K562 (cell line): ENCODE results near the gene RGMA. TPM values are rescaled to one million over a fixed set of nuclear protein-coding genes. Genes with fewer than 3 reads are reported as not detected.

ENCODE experiments used
- ATAC-seq: fragments of 200-7000 bp; cut with Tn5 transposase; 3 replicates; pipeline ENCODE4 v1.9.1; 2020; ENCODE audit warnings: moderate library complexity
- BruUV-seq: library from RNA; stranded (reverse); fragments of 400-500 nt; replicated peaks from 2 replicates; lab custom pipeline; 2021; lab: Mats Ljungman, UMichigan
- CTCF ChIA-PET: fragments of 300-600 bp; formaldehyde crosslinking; extraction: SDS; loops from one replicate; lab custom pipeline; 2021; ENCODE audit warnings: low intra/inter-chr PET ratio; lab: Yijun Ruan, JAX
- POLR2A ChIA-PET: fragments of 300-600, 350-650 bp; sonication (Branson Sonifier 250); formaldehyde crosslinking; extraction: SDS; loops from one replicate; lab custom pipeline; 2021; ENCODE audit warnings: antibody characterized with exemption, inconsistent platforms; lab: Yijun Ruan, JAX
- DNase-seq, 4 experiments: peaks; one replicate each; pipeline versions ENCODE4 v3.0.0 to v3.0.0-alpha.2; 2011 to 2018; ENCODE audit warnings: low spot score in 3 of 4, mixed read lengths in 3 of 4; ENCODE audit errors: extremely low read depth in 1 of 4
- FAIRE-seq: peaks from 2 replicates; lab custom pipeline; 2011; peaks lifted over from hg19 to GRCh38; lab: Jason Lieb, UNC
- H2AFZ ChIP-seq: 2 replicates; pipeline ENCODE4 v1.6.0; 2011; ENCODE audit warnings: low read depth, low read length, control low read depth, inconsistent platforms
- H3K27ac ChIP-seq: fragments of 200-600 bp; 3 replicates; pipeline ENCODE4 v1.8.0; 2011; ENCODE audit warnings: low read depth, mild to moderate bottlenecking, control low read depth, inconsistent platforms, low read length, moderate library complexity, mixed read lengths; ENCODE audit errors: extremely low read depth
- H3K27me3 ChIP-seq, 2 experiments: fragments of 300-600 bp in 1 of 2; 2 replicates in 1 of 2; 3 replicates in 1 of 2; pipeline versions ENCODE4 v1.6.0 to v1.8.0; 2011; ENCODE audit warnings: inconsistent platforms in 2 of 2, low read length in 2 of 2, mild to moderate bottlenecking in 1 of 2, mixed read lengths in 1 of 2, moderate library complexity in 1 of 2; ENCODE audit not compliant: control insufficient read depth in 2 of 2, insufficient read depth in 2 of 2
- H3K36me3 ChIP-seq: fragments of 300-600 bp; 3 replicates; pipeline ENCODE4 v1.8.0; 2011; ENCODE audit warnings: mild to moderate bottlenecking, low read length, inconsistent platforms; ENCODE audit not compliant: control insufficient read depth, insufficient read depth
- H3K4me1 ChIP-seq, 2 experiments: fragments of 200-600 bp in 1 of 2; replicated peaks in 1 of 2; 2 replicates in 1 of 2; 3 replicates in 1 of 2; pipeline versions ENCODE4 v1.5.1 to v1.8.0; 2011; ENCODE audit warnings: inconsistent platforms in 2 of 2, low read length in 2 of 2, mild to moderate bottlenecking in 1 of 2, mixed read lengths in 1 of 2, moderate library complexity in 1 of 2; ENCODE audit not compliant: control insufficient read depth in 2 of 2, insufficient read depth in 2 of 2
- H3K4me2 ChIP-seq: 2 replicates; pipeline ENCODE4 v1.6.1; 2011; ENCODE audit warnings: low read length, control low read depth, inconsistent platforms, mixed read lengths; ENCODE audit not compliant: insufficient read depth
- H3K4me3 ChIP-seq: fragments of 200-600 bp; sonication (generic), shearing (Covaris generic); 2 replicates; pipeline ENCODE4 v1.5.1; 2016; ENCODE audit warnings: control low read depth, inconsistent platforms
- H3K79me2 ChIP-seq: fragments of 200-600 bp; 3 replicates; pipeline ENCODE4 v1.8.0; 2011; ENCODE audit warnings: low read length, inconsistent platforms; ENCODE audit not compliant: control insufficient read depth, insufficient read depth
- H3K9ac ChIP-seq, 2 experiments: 2 replicates each; pipeline versions ENCODE4 v1.6.0 to v1.6.1; 2011; ENCODE audit warnings: low read depth in 2 of 2, low read length in 2 of 2, control low read depth in 1 of 2, inconsistent platforms in 1 of 2, mild to moderate bottlenecking in 1 of 2, mixed read lengths in 1 of 2; ENCODE audit not compliant: insufficient read depth in 1 of 2
- H3K9me1 ChIP-seq: one replicate; pipeline ENCODE4 v1.6.0; 2011; ENCODE audit warnings: inconsistent platforms, mild to moderate bottlenecking, low read length, moderate library complexity; ENCODE audit not compliant: control insufficient read depth, insufficient read depth
- H3K9me3 ChIP-seq: replicated peaks from 2 replicates; pipeline ENCODE4 v1.5.1; 2011; ENCODE audit warnings: low read depth, low read length, inconsistent platforms; ENCODE audit not compliant: control insufficient read depth, insufficient read depth
- H4K20me1 ChIP-seq: replicated peaks from 2 replicates; pipeline ENCODE4 v1.6.1; 2011; ENCODE audit warnings: low read length, inconsistent platforms, mixed read lengths; ENCODE audit not compliant: control insufficient read depth, insufficient read depth
- ATF4 ChIP-seq: fragments of 450-650 bp; formaldehyde crosslinking; IDR thresholded peaks from 2 replicates; pipeline ENCODE4 v1.4.0; 2022; ENCODE audit warnings: mild to moderate bottlenecking, moderate library complexity
- BHLHE40 ChIP-seq: IDR thresholded peaks from 2 replicates; pipeline ENCODE4 v1.6.1; 2011; ENCODE audit warnings: low read length, improper control_type of control experiment
- CC2D1A ChIP-seq: fragments of 450-650 bp; IDR thresholded peaks from 2 replicates; pipeline ENCODE4 v1.6.1; 2017; ENCODE audit warnings: mild to moderate bottlenecking
- CREB3 ChIP-seq: fragments of 450-650 bp; conservative IDR thresholded peaks from 2 replicates; pipeline ENCODE4 v1.6.1; 2016; ENCODE audit warnings: missing genetic modification characterization, low read depth, mild to moderate bottlenecking, missing compliant biosample characterization, moderate library complexity
- DDX20 ChIP-seq: fragments of 450-650 bp; IDR thresholded peaks from 2 replicates; pipeline ENCODE4 v1.6.1; 2016; ENCODE audit warnings: missing genetic modification characterization, low read depth, mild to moderate bottlenecking, missing compliant biosample characterization, moderate library complexity
- GMEB1 ChIP-seq: fragments of 250-450 bp; sonication (Bioruptor Pico); IDR thresholded peaks from 2 replicates; pipeline ENCODE4 v1.4.0; 2020; ENCODE audit warnings: mild to moderate bottlenecking
- HDAC3 ChIP-seq: fragments of 450-650 bp; IDR thresholded peaks from 2 replicates; pipeline ENCODE4 v1.6.1; 2018; ENCODE audit warnings: borderline replicate concordance, mild to moderate bottlenecking, moderate library complexity; ENCODE audit not compliant: partially characterized antibody
- MAX ChIP-seq: sonication (generic); formaldehyde crosslinking; IDR thresholded peaks from 2 replicates; pipeline ENCODE4 v1.9.0; 2022; ENCODE audit warnings: mild to moderate bottlenecking, missing genetic modification reagents
- PHTF2 ChIP-seq: fragments of 250-450 bp; sonication (Bioruptor Pico); IDR thresholded peaks from 2 replicates; pipeline ENCODE4 v1.5.0; 2021; ENCODE audit warnings: mild to moderate bottlenecking
- POLR3G ChIP-seq: IDR thresholded peaks from 2 replicates; pipeline ENCODE4 v1.6.1; 2011; ENCODE audit not compliant: insufficient read length, insufficient replicate concordance; ENCODE audit errors: extremely low read depth
- SIRT6 ChIP-seq: IDR thresholded peaks from one replicate; pipeline ENCODE4 v1.6.1; 2012; ENCODE audit warnings: low read depth, mild to moderate bottlenecking, control low read depth, inconsistent platforms, low read length, moderate library complexity
- SMC3 ChIP-seq: conservative IDR thresholded peaks from 2 replicates; pipeline ENCODE4 v1.6.1; 2011; ENCODE audit warnings: low read depth, low read length, improper control_type of control experiment; ENCODE audit not compliant: insufficient read depth
- TFAM ChIP-seq: fragments of 250-450 bp; sonication (Bioruptor Pico); conservative IDR thresholded peaks from 2 replicates; pipeline ENCODE4 v1.5.0; 2021; ENCODE audit warnings: mild to moderate bottlenecking, moderate library complexity
- ZBTB17 ChIP-seq: fragments of 450-650 bp; formaldehyde crosslinking; IDR thresholded peaks from 2 replicates; pipeline ENCODE4 v1.4.0; 2020; ENCODE audit warnings: mild to moderate bottlenecking
- ZNF655 ChIP-seq: fragments of 250-450 bp; sonication (Bioruptor Pico); IDR thresholded peaks from 2 replicates; pipeline ENCODE4 v1.5.0; 2021
- ZNF778 ChIP-seq: fragments of 450-650 bp; formaldehyde crosslinking; IDR thresholded peaks from 2 replicates; pipeline ENCODE4 v1.4.0; 2020; ENCODE audit warnings: mild to moderate bottlenecking, moderate library complexity
- WGBS: fragments of 100-300 bp; shearing (Covaris generic); methylation state at CpG from one replicate; pipeline ENCODE4 v1.1.6; 2016; ENCODE audit warnings: low coverage, mixed read lengths; ENCODE audit not compliant: insufficient coverage; ENCODE audit errors: missing lambda C conversion rate; 5-methylcytosine and 5-hydroxymethylcytosine counted together
- in situ Hi-C: fragments of 300-500 bp; cut with MboI; formaldehyde crosslinking; loops from 4 replicates; pipeline ENCODE4 v1.15.0; 2018; ENCODE audit warnings: inconsistent platforms, mixed read lengths
- intact Hi-C: fragments of 100-400 bp; cut with micrococcal nuclease; formaldehyde crosslinking; loops from 2 replicates; pipeline ENCODE4 v1.14.2; 2022
- polyA plus RNA-seq, 8 experiments: library from polyadenylated mRNA; depleted of rRNA in 4 of 8; stranded (reverse) in 5 of 8; unstranded in 3 of 8; fragments of >200 nt; fragmentation: Nextera tagmentation in 2 of 8; fragmentation: Illumina TruSeq in 1 of 8; extraction: Ambion mirVana in 2 of 8; extraction: Trizol in 1 of 8; gene quantifications; 2 replicates each; pipeline versions ENCODE4 v1.2.1 to v1.2.3, GENCODE V29; 2011 to 2014; ENCODE audit warnings: inconsistent platforms in 1 of 8, missing spikeins in 1 of 8
- total RNA-seq, 7 experiments: library from RNA; depleted of rRNA in 6 of 7; stranded (reverse); fragments of >200 nt in 6 of 7; fragmentation: Illumina TruSeq in 2 of 7; extraction: Trizol in 2 of 7; gene quantifications; 2 replicates each; pipeline versions ENCODE4 v1.2.1 to v1.2.3, GENCODE V29; 2011 to 2021; ENCODE audit warnings: low replicate concordance in 1 of 7

Gene RGMA
- total and polyA plus RNA-seq, 9 of the 15 experiments (the other 6 are each of a cell fraction or from before 2014, with no cell fraction given): 0.03 to 0.05 (median 0.03) TPM; not detected in 6

- Histone ChIP-seq H3K27ac (no peak overlapping the region), H3K36me3 (no peaks in the 10 kb centered on the region), H3K9me1 (peaks cover 5% of the 10 kb centered on the region), H3K27me3 (peaks cover 9 to 36% of the 10 kb centered on the region in 2 experiments), H3K4me2 (peak overlapping the region; percentile 66), H4K20me1 (no peaks in the 10 kb centered on the region; the same call in 1 of the 2 replicates), H3K79me2 (no peaks in the 10 kb centered on the region), H3K9me3 (no peaks in the 10 kb centered on the region), H3K9ac (peak overlapping the region in 1 of 2 experiments; percentile 14; a peak in 1 of 4 replicates), H2AFZ (peak overlapping the region; percentile 91), H3K4me1 (peaks cover 10 to 26% of the 10 kb centered on the region in 2 experiments; a peak in 4 of 5 replicates), H3K4me3 (no peak overlapping the region)
- in situ Hi-C loops: loop anchor here (5.0 to 25.0 kb wide), 2 partner anchors 1086 to 1276 kb away; no protein-coding TSS in a partner anchor
- no TSS peak for BruUV-seq
- CTCF ChIA-PET: no interaction called here
- POLR2A ChIA-PET: interaction anchor here (1.5 kb wide), 1 partner anchor 302 kb away, joined by 3 read pairs; no protein-coding TSS in a partner anchor
- intact Hi-C loops: loop anchor here (2.0 to 10.0 kb wide), 2 partner anchors 17 to 241 kb away; no protein-coding TSS in a partner anchor
- FAIRE-seq (peak; percentile 93), DNase-seq (peak; percentile 62 to 77 (median 74)), ATAC-seq (peak; percentile 83)
- 28% methylated on average over 32 of the region's 32 CpGs for WGBS
- no peak for TF ChIP-seq HDAC3
- TF ChIP-seq ZNF655: no peak
- TF ChIP-seq ZNF778 (CRISPR knock-in tag): no peak
- TF ChIP-seq CREB3 (tag): no peak
- no peak for TF ChIP-seq PHTF2
- no peak for TF ChIP-seq TFAM (CRISPR knock-in tag)
- no peak for TF ChIP-seq DDX20
- peak; percentile 95 for TF ChIP-seq MAX (CRISPR knock-in tag)
- no peak for TF ChIP-seq ATF4
- TF ChIP-seq SMC3: peak; percentile 44
- TF ChIP-seq POLR3G: no peak
- TF ChIP-seq ZBTB17 (CRISPR knock-in tag): no peak
- no peak for TF ChIP-seq GMEB1 (CRISPR knock-in tag)
- TF ChIP-seq SIRT6: no peak
- no peak for TF ChIP-seq CC2D1A
- TF ChIP-seq BHLHE40: peak; percentile 86
Observed at GRCh38 chr15:93035953-93036810, 52.8 kb downstream of the RGMA start.
